ENCODE data around the gene PLAA.

GRCh38 chr9:26947736-26948135 is 694 bp upstream of the PLAA start:
- no peak for TF ChIP-seq CTCF (IDR thresholded peaks at IDR 0.05)
- TF ChIP-seq POLR2AphosphoS5 (IDR thresholded peaks at IDR 0.05), result no peak

Data from esophagus muscularis mucosa (tissue), 3 donors.